ENCODE data around the gene OAF.
"Not testable (repeated sequence)": the region's sequence is repeated elsewhere in the genome, so short reads cannot be mapped to it uniquely, and the experiment has no call there.

Gene OAF

DNA sequence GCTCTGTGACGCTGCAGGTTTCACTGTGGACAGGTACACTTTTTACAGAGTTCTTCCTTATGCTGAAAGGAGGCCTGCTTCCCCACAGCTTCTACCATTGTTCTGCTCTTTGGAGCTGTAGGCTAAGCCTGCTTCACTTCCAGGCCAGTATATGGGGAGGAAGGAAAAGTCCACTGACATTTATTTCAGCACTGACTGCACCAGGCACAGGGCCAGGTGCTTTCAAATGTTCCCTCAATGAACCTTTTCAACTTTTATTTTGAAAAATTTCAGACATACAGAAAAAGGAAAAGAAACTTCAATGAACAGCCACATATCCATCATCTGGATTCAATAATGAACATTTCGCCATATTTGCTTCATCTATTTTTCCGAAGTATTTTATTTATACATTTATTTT, 51.1 kb downstream of the OAF start:
- no peak for DNase-seq (ENCODE audit: low read depth)

DNA sequence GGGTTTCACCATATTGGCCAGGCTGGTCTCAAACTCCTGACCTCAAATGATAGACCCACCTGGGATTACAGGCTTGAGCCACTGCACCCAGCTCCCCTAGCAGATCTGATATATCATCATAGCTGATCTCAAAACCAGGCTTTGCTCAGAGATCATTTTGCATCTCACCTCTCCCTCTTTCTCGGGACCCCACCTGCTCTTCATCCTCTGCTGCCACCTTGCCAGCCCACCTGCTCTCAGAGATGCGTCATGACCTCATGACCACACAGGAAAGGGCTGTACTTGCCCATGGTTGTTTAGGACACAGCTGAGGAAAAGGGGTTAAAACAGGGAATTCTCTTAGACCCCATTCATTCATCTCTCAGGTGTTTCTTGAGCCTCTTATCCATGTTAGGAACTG, 56.5 kb downstream of the OAF start:
- DNase-seq (ENCODE audit: low read depth), result no peak
- no peak overlapping the region for H3K4me3 ChIP-seq (ENCODE audit: control insufficient read depth, low read depth, low read length)
- TF ChIP-seq, protein P1, sequence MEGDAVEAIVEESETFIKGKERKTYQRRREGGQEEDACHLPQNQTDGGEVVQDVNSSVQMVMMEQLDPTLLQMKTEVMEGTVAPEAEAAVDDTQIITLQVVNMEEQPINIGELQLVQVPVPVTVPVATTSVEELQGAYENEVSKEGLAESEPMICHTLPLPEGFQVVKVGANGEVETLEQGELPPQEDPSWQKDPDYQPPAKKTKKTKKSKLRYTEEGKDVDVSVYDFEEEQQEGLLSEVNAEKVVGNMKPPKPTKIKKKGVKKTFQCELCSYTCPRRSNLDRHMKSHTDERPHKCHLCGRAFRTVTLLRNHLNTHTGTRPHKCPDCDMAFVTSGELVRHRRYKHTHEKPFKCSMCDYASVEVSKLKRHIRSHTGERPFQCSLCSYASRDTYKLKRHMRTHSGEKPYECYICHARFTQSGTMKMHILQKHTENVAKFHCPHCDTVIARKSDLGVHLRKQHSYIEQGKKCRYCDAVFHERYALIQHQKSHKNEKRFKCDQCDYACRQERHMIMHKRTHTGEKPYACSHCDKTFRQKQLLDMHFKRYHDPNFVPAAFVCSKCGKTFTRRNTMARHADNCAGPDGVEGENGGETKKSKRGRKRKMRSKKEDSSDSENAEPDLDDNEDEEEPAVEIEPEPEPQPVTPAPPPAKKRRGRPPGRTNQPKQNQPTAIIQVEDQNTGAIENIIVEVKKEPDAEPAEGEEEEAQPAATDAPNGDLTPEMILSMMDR (IDR thresholded peaks at IDR 0.05; ENCODE audit: control insufficient read depth, insufficient read depth, low read depth, low read length, missing control alignments), result no peak

More for the DNA sequence above, 51.1 kb downstream of the OAF start:
- TF ChIP-seq, protein P1 (IDR thresholded peaks at IDR 0.05; ENCODE audit: control insufficient read depth, insufficient read depth, low read depth, low read length, missing control alignments), result no peak
- H3K4me3 ChIP-seq (ENCODE audit: control insufficient read depth, low read depth, low read length), result no peak overlapping the region

DNA sequence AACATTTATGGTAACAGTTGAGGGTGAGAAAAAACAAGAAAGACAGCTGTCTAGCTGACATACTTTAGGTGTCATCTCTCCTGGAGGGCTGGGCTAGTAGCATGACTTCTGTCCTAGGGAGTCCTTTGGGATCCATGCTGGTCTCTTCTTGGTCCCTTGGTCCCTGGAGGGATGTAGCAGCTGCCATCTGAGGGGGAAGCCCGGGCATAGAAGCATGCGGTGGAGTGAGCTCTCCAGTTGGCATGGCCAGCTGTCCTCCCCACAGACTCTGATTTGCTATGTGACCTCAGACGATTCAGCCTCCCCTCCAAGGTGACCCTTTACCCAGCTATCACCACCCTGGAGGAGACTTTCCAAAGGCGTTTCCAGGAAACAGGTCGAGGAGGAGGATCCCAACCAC, 57.9 kb downstream of the OAF start:
- DNase-seq (ENCODE audit: low read depth), result no peak
- H3K4me3 ChIP-seq (ENCODE audit: control insufficient read depth, low read depth, low read length), result no peak overlapping the region
- TF ChIP-seq, protein P1 (IDR thresholded peaks at IDR 0.05; ENCODE audit: control insufficient read depth, insufficient read depth, low read depth, low read length, missing control alignments), result no peak

DNA sequence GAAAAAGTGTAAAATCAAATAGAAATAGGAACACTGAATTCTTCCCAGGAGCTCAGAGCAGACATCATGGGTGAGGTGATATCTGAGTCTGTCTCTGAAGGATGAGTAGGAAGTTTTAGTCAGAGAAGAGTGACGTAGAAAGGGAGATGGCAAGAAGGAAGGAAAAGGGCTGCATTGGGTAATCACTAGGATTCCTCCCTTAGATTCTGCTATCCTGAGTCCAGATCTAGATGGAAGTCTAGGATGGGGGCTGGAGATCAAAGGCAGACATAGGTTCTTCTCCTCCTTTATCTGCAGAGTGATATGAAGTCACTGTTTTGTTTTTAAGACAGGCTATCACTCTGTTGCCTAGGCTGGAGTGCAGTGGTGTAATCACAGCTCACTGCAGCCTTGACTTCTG, 59.6 kb downstream of the OAF start:
- TF ChIP-seq, protein P1 (IDR thresholded peaks at IDR 0.05; ENCODE audit: control insufficient read depth, insufficient read depth, low read depth, low read length, missing control alignments), result no peak
- DNase-seq (ENCODE audit: low read depth), result no peak

DNA sequence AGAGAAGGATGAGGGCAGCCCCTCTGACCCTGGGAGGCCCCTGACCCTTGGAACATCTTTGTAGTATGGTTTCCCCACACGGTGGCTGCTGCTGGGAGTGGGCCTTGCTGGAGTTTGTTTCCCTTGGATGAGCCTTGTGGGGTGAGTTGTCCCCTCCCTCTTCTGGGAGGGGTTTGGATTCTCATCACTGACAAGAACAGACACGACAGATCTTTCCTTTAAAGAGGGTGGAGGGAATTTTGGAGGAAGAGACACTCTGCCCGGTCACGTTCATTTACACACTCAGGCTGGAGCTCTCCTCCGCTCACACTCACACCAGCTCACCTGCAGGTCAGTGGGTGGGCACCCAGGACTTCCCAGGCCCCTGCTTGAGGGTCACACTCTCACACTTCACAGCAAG, 60.8 kb downstream of the OAF start:
- TF ChIP-seq, protein P1 (IDR thresholded peaks at IDR 0.05; ENCODE audit: control insufficient read depth, insufficient read depth, low read depth, low read length, missing control alignments), result no peak
- no peak for DNase-seq (ENCODE audit: low read depth)

More for the DNA sequence above, 59.6 kb downstream of the OAF start:
- H3K4me3 ChIP-seq (ENCODE audit: control insufficient read depth, low read depth, low read length), result no peak overlapping the region

DNA sequence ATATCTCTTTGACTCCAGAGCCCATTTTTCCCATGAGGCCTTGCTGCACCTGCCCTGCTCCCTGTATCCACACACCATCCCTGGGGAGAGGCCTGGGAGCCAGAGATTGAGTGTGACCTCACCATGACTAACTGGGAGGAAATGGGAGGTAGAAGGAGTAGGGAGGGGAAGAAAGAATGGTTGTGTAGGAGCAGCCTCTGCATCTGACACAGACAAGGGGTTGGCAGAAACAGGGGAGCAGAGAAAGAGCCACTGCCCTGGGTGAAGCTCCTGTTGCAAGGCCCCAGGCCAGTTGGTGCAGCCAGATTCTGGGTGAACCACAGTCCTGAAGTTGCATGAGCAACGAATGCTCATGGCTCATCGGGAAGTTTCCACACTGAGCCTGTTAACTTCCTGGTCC, 61.5 kb downstream of the OAF start:
- DNase-seq (ENCODE audit: low read depth), result peak; percentile 7
- TF ChIP-seq, protein P1 (IDR thresholded peaks at IDR 0.05; ENCODE audit: control insufficient read depth, insufficient read depth, low read depth, low read length, missing control alignments), result no peak
- H3K4me3 ChIP-seq (ENCODE audit: control insufficient read depth, low read depth, low read length), result no peak overlapping the region

More for the DNA sequence above, 60.8 kb downstream of the OAF start:
- no peak overlapping the region for H3K4me3 ChIP-seq (ENCODE audit: control insufficient read depth, low read depth, low read length)

DNA sequence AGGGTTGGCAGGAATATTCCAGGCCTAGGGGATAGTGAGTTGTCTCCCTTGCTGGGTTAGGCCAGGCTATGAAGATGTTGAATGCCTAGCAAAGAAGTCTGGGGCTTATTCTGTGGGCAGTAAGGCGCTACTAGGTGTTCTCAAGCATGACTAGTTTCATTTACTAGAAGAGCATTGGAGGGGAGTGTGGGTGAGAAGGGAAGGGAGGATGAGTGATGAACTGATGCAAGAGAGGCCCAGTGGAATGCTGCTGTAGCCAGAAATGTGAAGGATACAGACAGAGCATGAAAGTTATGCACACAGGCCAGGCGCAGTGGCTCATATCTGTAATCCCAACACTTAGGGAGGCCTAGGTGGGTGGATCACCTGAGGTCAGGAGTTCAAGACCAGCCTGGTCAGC, 62.6 kb downstream of the OAF start:
- peak; percentile 7 for DNase-seq (ENCODE audit: low read depth)

DNA sequence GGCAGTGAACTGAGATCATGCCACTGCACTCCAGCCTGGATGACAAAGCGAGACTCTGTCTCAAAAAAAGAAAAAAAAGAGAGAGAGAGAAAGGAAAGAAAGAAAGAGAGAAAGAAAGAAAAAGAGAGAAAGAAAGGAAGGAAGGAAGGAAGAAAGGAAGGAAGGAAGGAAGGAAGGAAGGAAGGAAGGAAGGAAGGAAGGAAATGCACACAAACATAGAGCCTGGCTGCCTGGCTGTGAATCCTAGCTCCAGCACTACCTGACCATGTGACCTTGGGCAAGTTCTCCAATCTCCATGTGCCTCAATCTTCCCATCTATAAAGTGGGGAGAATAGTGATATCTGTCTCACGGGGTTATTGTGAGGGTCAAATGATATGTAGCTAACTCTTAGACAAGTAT, 63.1 kb downstream of the OAF start:
- not testable (repeated sequence) for DNase-seq (ENCODE audit: low read depth)

More for the DNA sequence above, 62.6 kb downstream of the OAF start:
- H3K4me3 ChIP-seq (ENCODE audit: control insufficient read depth, low read depth, low read length), result no peak overlapping the region
- TF ChIP-seq, protein P1 (IDR thresholded peaks at IDR 0.05; ENCODE audit: control insufficient read depth, insufficient read depth, low read depth, low read length, missing control alignments), result no peak

More for the DNA sequence above, 63.1 kb downstream of the OAF start:
- not testable (repeated sequence) for H3K4me3 ChIP-seq (ENCODE audit: control insufficient read depth, low read depth, low read length)

Measured in AG09309 (cell line).